H1 (cell line): Measurements from ENCODE around the gene R3HDM2. TPM values are rescaled to one million over a fixed set of nuclear protein-coding genes. Genes with fewer than 3 reads are reported as not detected.

Experiments used
- CTCF ChIA-PET: fragments of 300-600 bp; sonication (Branson Sonifier 250); formaldehyde crosslinking; loops from one replicate; lab custom pipeline; 2021; ENCODE audit not compliant: partially characterized antibody; lab: Charles Lee
- POLR2A ChIA-PET: fragments of 300-600 bp; sonication (Branson Sonifier 250); formaldehyde crosslinking; loops from one replicate; lab custom pipeline; 2021; ENCODE audit warnings: inconsistent platforms; ENCODE audit not compliant: partially characterized antibody; lab: Charles Lee
- DNase-seq, 2 experiments: peaks; one replicate each; pipeline versions ENCODE4 v3.0.0 to v3.0.0-alpha.2; 2010 to 2022; ENCODE audit warnings: low spot score in 2 of 2, low read depth in 1 of 2, mixed read lengths in 1 of 2
- FAIRE-seq: peaks from 2 replicates; lab custom pipeline; 2011; peaks lifted over from hg19 to GRCh38; lab: Jason Lieb, UNC
- H2AFZ ChIP-seq: 2 replicates; pipeline ENCODE4 v1.8.1; 2012; ENCODE audit warnings: low read length, inconsistent platforms
- H2AK5ac ChIP-seq: 2 replicates; pipeline ENCODE4 v1.6.1; 2013; ENCODE audit warnings: low read depth, low read length
- H2BK120ac ChIP-seq: replicated peaks from 2 replicates; pipeline ENCODE3; 2013; ENCODE audit warnings: low read depth, low read length, inconsistent platforms
- H2BK12ac ChIP-seq: 2 replicates; pipeline ENCODE4 v1.6.1; 2013; ENCODE audit warnings: low read depth, low read length
- H2BK15ac ChIP-seq: 2 replicates; pipeline ENCODE4 v1.6.1; 2013; ENCODE audit warnings: low read length
- H2BK20ac ChIP-seq: 2 replicates; pipeline ENCODE4 v1.6.1; 2013; ENCODE audit warnings: low read length
- H2BK5ac ChIP-seq: 2 replicates; pipeline ENCODE4 v1.6.1; 2013; ENCODE audit warnings: low read depth, low read length
- H3K14ac ChIP-seq: 2 replicates; pipeline ENCODE4 v1.6.1; 2013; ENCODE audit warnings: inconsistent platforms; ENCODE audit not compliant: insufficient read length
- H3K18ac ChIP-seq: 2 replicates; pipeline ENCODE4 v1.6.1; 2013; ENCODE audit warnings: low read length; ENCODE audit errors: extremely low read depth
- H3K23ac ChIP-seq: 2 replicates; pipeline ENCODE4 v1.6.1; 2013; ENCODE audit warnings: inconsistent platforms; ENCODE audit not compliant: insufficient read length
- H3K23me2 ChIP-seq: 2 replicates; pipeline ENCODE4 v1.6.1; 2013; ENCODE audit warnings: low read depth, low read length
- H3K27ac ChIP-seq: 2 replicates; pipeline ENCODE4 v1.6.1; 2011; ENCODE audit warnings: low read depth, low read length, inconsistent platforms
- H3K27me3 ChIP-seq, 4 experiments: replicated peaks in 1 of 4; 1 replicate in 1 of 4; 2 replicates in 3 of 4; pipeline versions ENCODE4 v1.6.1 to v1.8.1; 2011 to 2013; ENCODE audit warnings: low read length in 3 of 4, mild to moderate bottlenecking in 3 of 4, inconsistent platforms in 2 of 4, mixed read lengths in 2 of 4, moderate library complexity in 1 of 4; ENCODE audit not compliant: control insufficient read depth in 3 of 4, insufficient read depth in 3 of 4; ENCODE audit errors: extremely low read depth in 1 of 4
- H3K36me3 ChIP-seq, 4 experiments: 2 replicates each; pipeline versions ENCODE4 v1.6.1 to v1.8.1; 2011 to 2013; ENCODE audit warnings: mild to moderate bottlenecking in 4 of 4, low read length in 3 of 4, moderate library complexity in 2 of 4, control low read depth in 1 of 4, inconsistent platforms in 1 of 4; ENCODE audit not compliant: insufficient read depth in 4 of 4, control insufficient read depth in 2 of 4
- H3K4ac ChIP-seq: replicated peaks from 2 replicates; pipeline ENCODE3; 2013; ENCODE audit warnings: low read length, low read depth, mixed read lengths, inconsistent platforms; ENCODE audit not compliant: insufficient read length
- H3K4me1 ChIP-seq, 4 experiments: replicated peaks in 1 of 4; 1 replicate in 1 of 4; 2 replicates in 3 of 4; pipeline versions ENCODE4 v1.6.1 to v1.8.1; 2011 to 2013; ENCODE audit warnings: low read length in 3 of 4, inconsistent platforms in 2 of 4, mixed read lengths in 1 of 4; ENCODE audit not compliant: insufficient read depth in 4 of 4, control insufficient read depth in 3 of 4
- H3K4me2 ChIP-seq, 2 experiments: 2 replicates each; pipeline versions ENCODE4 v1.6.1 to v1.8.1; 2011 to 2013; ENCODE audit warnings: low read depth in 2 of 2, low read length in 2 of 2, control low read depth in 1 of 2, inconsistent platforms in 1 of 2, mild to moderate bottlenecking in 1 of 2; ENCODE audit not compliant: insufficient read depth in 1 of 2
- H3K4me3 ChIP-seq, 4 experiments: fragments of 200-600, 300-600 bp in 1 of 4; sonication (generic), shearing (Covaris generic), sonication (Bioruptor Twin) in 1 of 4; 2 replicates each; pipeline versions ENCODE4 v1.5.1 to v1.8.1; 2011 to 2016; ENCODE audit warnings: low read length in 4 of 4, low read depth in 3 of 4, control low read depth in 2 of 4, inconsistent platforms in 2 of 4, mild to moderate bottlenecking in 2 of 4, mixed read lengths in 1 of 4, moderate library complexity in 1 of 4; ENCODE audit not compliant: insufficient read depth in 2 of 4; ENCODE audit errors: extremely low read depth in 1 of 4
- H3K56ac ChIP-seq: replicated peaks from 2 replicates; pipeline ENCODE3; 2013; ENCODE audit warnings: low read depth, mild to moderate bottlenecking, mixed read lengths, low read length, inconsistent platforms; ENCODE audit not compliant: insufficient read length
- H3K79me1 ChIP-seq: 2 replicates; pipeline ENCODE4 v1.6.1; 2013; ENCODE audit warnings: low read depth, low read length, control low read depth
- H3K79me2 ChIP-seq, 2 experiments: 2 replicates each; pipeline versions ENCODE4 v1.6.1 to v1.8.1; 2012 to 2013; ENCODE audit warnings: low read length in 2 of 2, mild to moderate bottlenecking in 2 of 2, inconsistent platforms in 1 of 2; ENCODE audit not compliant: insufficient read depth in 2 of 2, control insufficient read depth in 1 of 2
- H3K9ac ChIP-seq, 4 experiments: replicated peaks in 1 of 4; 1 replicate in 1 of 4; 2 replicates in 3 of 4; pipeline versions ENCODE4 v1.6.1 to v1.8.1; 2011 to 2013; ENCODE audit warnings: low read depth in 3 of 4, low read length in 3 of 4, control low read depth in 2 of 4, mild to moderate bottlenecking in 2 of 4, moderate library complexity in 2 of 4, inconsistent platforms in 1 of 4; ENCODE audit errors: extremely low read depth in 1 of 4
- H3K9me3 ChIP-seq, 2 experiments: 2 replicates each; pipeline versions ENCODE4 v1.6.1 to v1.8.1; 2012 to 2013; ENCODE audit warnings: mild to moderate bottlenecking in 2 of 2, moderate library complexity in 2 of 2, control low read depth in 1 of 2, inconsistent platforms in 1 of 2, low read depth in 1 of 2, low read length in 1 of 2, mixed read lengths in 1 of 2; ENCODE audit not compliant: insufficient read depth in 2 of 2
- H4K20me1 ChIP-seq, 2 experiments: replicated peaks in 1 of 2; 2 replicates each; pipeline versions ENCODE3 to v1.8.1; 2011 to 2013; ENCODE audit warnings: inconsistent platforms in 2 of 2, low read length in 2 of 2, mild to moderate bottlenecking in 1 of 2; ENCODE audit not compliant: insufficient read depth in 2 of 2, control insufficient read depth in 1 of 2
- H4K5ac ChIP-seq: 2 replicates; pipeline ENCODE4 v1.6.1; 2013; ENCODE audit warnings: low read length, low read depth, mixed read lengths, inconsistent platforms; ENCODE audit not compliant: insufficient read length
- H4K8ac ChIP-seq: 2 replicates; pipeline ENCODE4 v1.8.0; 2013; ENCODE audit warnings: mild to moderate bottlenecking, moderate library complexity, low read length, inconsistent platforms; ENCODE audit not compliant: insufficient read depth; ENCODE audit errors: extremely low read depth
- H4K91ac ChIP-seq: replicated peaks from 2 replicates; pipeline ENCODE3; 2013; ENCODE audit warnings: low read length, mixed read lengths, inconsistent platforms; ENCODE audit not compliant: insufficient read length
- ASH2L ChIP-seq: fragments of 200-600, 300-600 bp; sonication (generic); IDR thresholded peaks from one replicate; pipeline ENCODE4 v1.7.1; 2017; ENCODE audit warnings: low read length
- CHD1 ChIP-seq: IDR thresholded peaks from 2 replicates; pipeline ENCODE4 v1.6.1; 2012; ENCODE audit warnings: low read depth, low read length, improper control_type of control experiment
- CTCF ChIP-seq, 3 experiments: IDR thresholded peaks; 1 replicate in 2 of 3; 2 replicates in 1 of 3; pipeline versions ENCODE4 v1.5.1 to v1.6.1; 2011; ENCODE audit warnings: low read length in 3 of 3, mild to moderate bottlenecking in 3 of 3, inconsistent platforms in 2 of 3, low read depth in 1 of 3, moderate library complexity in 1 of 3; ENCODE audit not compliant: insufficient read depth in 1 of 3; ENCODE audit errors: control extremely low read depth in 1 of 3
- JUN ChIP-seq: IDR thresholded peaks from 2 replicates; pipeline ENCODE4 v1.6.1; 2011; ENCODE audit warnings: low read depth, mild to moderate bottlenecking, improper control_type of control experiment, low read length
- KDM1A ChIP-seq: fragments of 200-600, 300-600 bp; sonication (generic); IDR thresholded peaks from 2 replicates; pipeline ENCODE4 v1.7.1; 2016; ENCODE audit warnings: mild to moderate bottlenecking, low read length, borderline replicate concordance
- NANOG ChIP-seq: IDR thresholded peaks from 2 replicates; pipeline ENCODE4 v1.6.1; 2011; ENCODE audit warnings: low read length, low read depth, mild to moderate bottlenecking, inconsistent platforms; ENCODE audit not compliant: insufficient read depth, poor library complexity, severe bottlenecking
- POU5F1 ChIP-seq: IDR thresholded peaks from 2 replicates; pipeline ENCODE4 v1.6.1; 2011; ENCODE audit warnings: low read depth, mild to moderate bottlenecking, low read length, moderate library complexity
- SIN3A ChIP-seq, 2 experiments: IDR thresholded peaks in 1 of 2; conservative IDR thresholded peaks in 1 of 2; 2 replicates each; pipeline ENCODE4 v1.6.1; 2011 to 2012; ENCODE audit warnings: low read length in 2 of 2, improper control_type of control experiment in 1 of 2, low read depth in 1 of 2, mild to moderate bottlenecking in 1 of 2
- SIX5 ChIP-seq: IDR thresholded peaks from 2 replicates; pipeline ENCODE4 v1.6.1; 2011; ENCODE audit warnings: mild to moderate bottlenecking, low read depth, low read length
- SRF ChIP-seq: IDR thresholded peaks from 2 replicates; pipeline ENCODE4 v1.6.1; 2011; ENCODE audit warnings: mild to moderate bottlenecking, low read depth, low read length, moderate library complexity
- WGBS, 2 experiments: shearing (Covaris generic) in 1 of 2; methylation state at CpG; one replicate each; pipeline versions ENCODE4 v1.1.6 to v1.1.7; 2013 to 2015; ENCODE audit warnings: low lambda C conversion rate in 2 of 2, mixed read lengths in 2 of 2, inconsistent platforms in 1 of 2, low coverage in 1 of 2, missing lambda C conversion rate in 1 of 2; ENCODE audit not compliant: insufficient replicate concordance in 2 of 2, insufficient coverage in 1 of 2, insufficient read length in 1 of 2; ENCODE audit errors: extremely low coverage in 1 of 2, missing lambda C conversion rate in 1 of 2; 5-methylcytosine and 5-hydroxymethylcytosine counted together
- polyA plus RNA-seq, 7 experiments: library from polyadenylated mRNA; depleted of rRNA in 3 of 7; stranded (reverse) in 5 of 7; unstranded in 2 of 7; fragments of >200 nt in 5 of 7; fragments of 200-250 nt in 2 of 7; gene quantifications; 1 replicate in 5 of 7; 2 replicates in 1 of 7; 4 replicates in 1 of 7; pipeline versions ENCODE4 v1.2.1 to v1.2.3, GENCODE V29; 2011 to 2013; ENCODE audit warnings: missing spikeins in 2 of 7, mixed read lengths in 2 of 7
- total RNA-seq: library from RNA; stranded (reverse); fragmentation: NEBNext Ultra II Directional; extraction: Animal tissue kit (Norgen Biotek cat#: 25700); gene quantifications from 2 replicates; pipeline ENCODE4 v1.2.1, GENCODE V29; 2021

Gene R3HDM2
- total and polyA plus RNA-seq, 2 of the 8 experiments (the other 6 are each of a cell fraction or from before 2014, with no cell fraction given), result 25.6 to 27.0 TPM

GRCh38 chr12:57214398-57214781 is 216.5 kb downstream of the R3HDM2 start:
- Histone ChIP-seq H2BK12ac (0 out of 2 replicates have a peak overlapping the region, but pooled peaks have one; percentile 85), H4K5ac (no peak overlapping the region), H3K79me2 (no peaks in the 10 kb centered on the region), H3K27me3 (peaks cover 44 to 56% (median 54%) of the 10 kb centered on the region in 4 experiments), H3K4ac (no peak overlapping the region), H3K9me3 (no peaks in the 10 kb centered on the region), H4K8ac (no peak overlapping the region), H3K9ac (no peak overlapping the region), H3K18ac (no peak overlapping the region), H3K56ac (no peak overlapping the region), H3K4me2 (peak overlapping the region; percentile 2 to 47; a peak in 2 of 4 replicates), H4K91ac (no peak overlapping the region), H2BK15ac (peak overlapping the region; percentile 81; the same call in 1 of the 2 replicates), H3K79me1 (no peaks in the 10 kb centered on the region), H4K20me1 (peaks cover 11 to 28% of the 10 kb centered on the region in 2 experiments), H2BK5ac (no peak overlapping the region), H3K27ac (no peak overlapping the region), H3K36me3 (peaks cover 5 to 32% (median 14%) of the 10 kb centered on the region in 4 experiments; a peak in 7 of 8 replicates), H3K4me1 (peaks cover 9 to 35% (median 26%) of the 10 kb centered on the region in 4 experiments), H3K23me2 (peaks cover 7% of the 10 kb centered on the region; the same call in 1 of the 2 replicates), H2AK5ac (no peak overlapping the region), H2BK20ac (no peak overlapping the region), H2AFZ (no peak overlapping the region), H3K4me3 (peak overlapping the region in 1 of 4 experiments; percentile 31; a peak in 1 of 8 replicates), H3K23ac (no peak overlapping the region), H2BK120ac (no peak overlapping the region), H3K14ac (no peak overlapping the region)
- ChIA-PET POLR2A (interaction anchor here (0.7 to 8.8 kb wide), 19 partner anchors 8 to 128 kb away, joined by 3 to 686 read pairs (median 5); partner anchors contain the start of genes LRP1, SHMT2 and STAT6), CTCF (interaction anchor here (0.6 to 10.1 kb wide), 51 partner anchors 8 to 623 kb away, joined by 3 to 726 read pairs (median 4); partner anchors contain the start of genes GLI1, LRP1, LRP1-AS and SHMT2)
- no peak for FAIRE-seq
- WGBS, 2 experiments, result 10% methylated on average over 10 of the region's 14 CpGs; no CpG with 5 or more reads in 1 of the 2 experiments
- DNase-seq, result peak in 1 of 2 experiments; percentile 86
- TF ChIP-seq JUN (no peak), POU5F1 (no peak), SIX5 (no peak), KDM1A (no peak), CHD1 (no peak), SIN3A (conservative IDR thresholded peaks at IDR 0.05 in 1 of 2, IDR thresholded peaks at IDR 0.05 in 1 of 2; ENCODE audit: low read depth in 1 of 2, low read length in 2 of 2) (peak in 1 of 2 experiments; percentile 80; a peak in 1 of 4 replicates), NANOG (no peak), SRF (no peak), ASH2L (no peak), CTCF (IDR thresholded peaks at IDR 0.05; ENCODE audit: control extremely low read depth in 1 of 3, insufficient read depth in 1 of 3, low read depth in 1 of 3, low read length in 3 of 3) (peak in 2 of 3 experiments; percentile 83 to 89; a peak in 3 of 4 replicates)
